ENCODE data around the gene AGBL1. TPM values are rescaled to one million over a fixed set of nuclear protein-coding genes. Genes with fewer than 3 reads are reported as not detected.

The AGBL1 gene
- total RNA-seq, 1 experiment from 2014 or later, result 0.02 TPM

GRCh38 chr15:86312486-86312885 is 232.8 kb downstream of the AGBL1 start:
- no peak for DNase-seq (ENCODE audit: extremely low read depth, low read depth)

GRCh38 chr15:86316216-86316615 is 236.5 kb downstream of the AGBL1 start:
- DNase-seq (ENCODE audit: extremely low read depth, low read depth), result no peak

- no peak for DNase-seq (ENCODE audit: extremely low read depth, low read depth)
Measured at GRCh38 chr15:86316726-86317383, 237.2 kb downstream of the AGBL1 start.

GRCh38 chr15:86317384-86317740 is 237.7 kb downstream of the AGBL1 start:
- no peak for DNase-seq (ENCODE audit: extremely low read depth, low read depth)

- DNase-seq (ENCODE audit: extremely low read depth, low read depth), result no peak
Measured at GRCh38 chr15:86322629-86323028, 243.0 kb downstream of the AGBL1 start.

GRCh38 chr15:86327230-86327865 is 247.7 kb downstream of the AGBL1 start:
- no peak for DNase-seq (ENCODE audit: extremely low read depth, low read depth)

GRCh38 chr15:86328658-86329057 is 249.0 kb downstream of the AGBL1 start:
- DNase-seq (ENCODE audit: extremely low read depth, low read depth), result no peak

GRCh38 chr15:86329311-86330013 is 249.8 kb downstream of the AGBL1 start:
- DNase-seq (ENCODE audit: extremely low read depth, low read depth), result no peak

- DNase-seq (ENCODE audit: extremely low read depth, low read depth), result no peak
Measured at GRCh38 chr15:86333819-86334218, 254.1 kb downstream of the AGBL1 start.

- DNase-seq (ENCODE audit: extremely low read depth, low read depth), result no peak
Measured at GRCh38 chr15:86336051-86336788, 256.5 kb downstream of the AGBL1 start.

- no peak for DNase-seq (ENCODE audit: extremely low read depth, low read depth)
Measured at GRCh38 chr15:86337071-86337470, 257.4 kb downstream of the AGBL1 start.

- DNase-seq (ENCODE audit: extremely low read depth, low read depth), result no peak
Measured at GRCh38 chr15:86347245-86347644, 267.6 kb downstream of the AGBL1 start.

- no peak for DNase-seq (ENCODE audit: extremely low read depth, low read depth)
Measured at GRCh38 chr15:86349565-86349964, 269.9 kb downstream of the AGBL1 start.

GRCh38 chr15:86353213-86353612 is 273.5 kb downstream of the AGBL1 start:
- no peak for DNase-seq (ENCODE audit: extremely low read depth, low read depth)

GRCh38 chr15:86355361-86355760 is 275.7 kb downstream of the AGBL1 start:
- DNase-seq (ENCODE audit: extremely low read depth, low read depth), result no peak

- DNase-seq (ENCODE audit: extremely low read depth, low read depth), result no peak
Measured at GRCh38 chr15:86355801-86356200, 276.1 kb downstream of the AGBL1 start.

GRCh38 chr15:86362555-86362954 is 282.9 kb downstream of the AGBL1 start:
- no peak for DNase-seq (ENCODE audit: extremely low read depth, low read depth)

- DNase-seq (ENCODE audit: extremely low read depth, low read depth), result no peak
Measured at GRCh38 chr15:86373147-86373546, 293.5 kb downstream of the AGBL1 start.

GRCh38 chr15:86375733-86376280 is 296.1 kb downstream of the AGBL1 start:
- DNase-seq (ENCODE audit: extremely low read depth, low read depth), result no peak

GRCh38 chr15:86377914-86378313 is 298.2 kb downstream of the AGBL1 start:
- no peak for DNase-seq (ENCODE audit: extremely low read depth, low read depth)

- DNase-seq (ENCODE audit: extremely low read depth, low read depth), result no peak
Measured at GRCh38 chr15:86382341-86382740, 302.7 kb downstream of the AGBL1 start.

Measured in NCI-H460 (cell line).